Choroid plexus epithelial cell (primary cell): ENCODE data around the gene PUS3.
A peak's percentile ranks its signal among the peaks of the same experiment; 100 is the strongest.

Source experiments
- DNase-seq: peaks from one replicate; pipeline ENCODE4 v3.0.0-alpha.2; 2010; ENCODE audit warnings: low read depth
- H3K4me3 ChIP-seq: 2 replicates; pipeline ENCODE4 v1.5.1; 2011; ENCODE audit warnings: low read depth, mild to moderate bottlenecking, control low read depth, low read length, moderate library complexity
- TF ChIP-seq, protein P1 (sequence below): conservative IDR thresholded peaks from 2 replicates; pipeline ENCODE4 v1.5.1; 2011; ENCODE audit warnings: low read depth, mild to moderate bottlenecking, control low read depth, inconsistent platforms, low read length, moderate library complexity

Gene PUS3

DNA sequence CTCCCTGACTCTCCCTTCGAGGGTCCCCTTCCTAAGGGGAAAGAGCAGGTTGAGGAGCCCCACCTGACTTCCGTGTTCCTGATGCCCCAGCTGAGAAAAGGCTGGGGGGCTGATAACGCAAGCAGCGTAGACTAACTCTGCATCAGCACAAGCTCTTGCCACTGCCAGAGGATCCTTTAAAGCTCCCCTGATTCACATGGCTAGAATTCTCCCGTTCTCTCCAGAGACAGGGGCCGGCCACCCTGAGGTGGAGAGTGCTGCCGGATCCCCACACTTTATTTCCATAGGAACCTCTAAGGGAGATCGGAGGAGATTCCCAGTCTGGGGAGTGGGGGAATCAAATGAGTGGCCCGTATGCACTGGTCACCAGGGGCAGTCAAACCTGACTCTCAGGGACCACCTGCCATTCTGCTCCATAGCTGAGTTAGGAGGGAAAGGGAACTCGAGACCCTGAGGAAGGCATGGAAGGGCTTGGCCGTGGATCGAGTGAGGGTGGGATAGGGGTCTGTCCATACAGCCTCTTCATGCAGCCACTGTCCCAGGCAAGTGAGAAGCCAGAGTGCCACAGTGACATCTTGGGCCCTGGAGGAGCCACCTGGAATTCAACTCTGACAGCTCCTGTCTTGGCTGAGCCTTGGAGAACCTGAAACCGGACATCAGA, 41.5 kb upstream of the PUS3 start:
- no peak for DNase-seq
- H3K4me3 ChIP-seq: no peak overlapping the region
- TF ChIP-seq, protein P1, sequence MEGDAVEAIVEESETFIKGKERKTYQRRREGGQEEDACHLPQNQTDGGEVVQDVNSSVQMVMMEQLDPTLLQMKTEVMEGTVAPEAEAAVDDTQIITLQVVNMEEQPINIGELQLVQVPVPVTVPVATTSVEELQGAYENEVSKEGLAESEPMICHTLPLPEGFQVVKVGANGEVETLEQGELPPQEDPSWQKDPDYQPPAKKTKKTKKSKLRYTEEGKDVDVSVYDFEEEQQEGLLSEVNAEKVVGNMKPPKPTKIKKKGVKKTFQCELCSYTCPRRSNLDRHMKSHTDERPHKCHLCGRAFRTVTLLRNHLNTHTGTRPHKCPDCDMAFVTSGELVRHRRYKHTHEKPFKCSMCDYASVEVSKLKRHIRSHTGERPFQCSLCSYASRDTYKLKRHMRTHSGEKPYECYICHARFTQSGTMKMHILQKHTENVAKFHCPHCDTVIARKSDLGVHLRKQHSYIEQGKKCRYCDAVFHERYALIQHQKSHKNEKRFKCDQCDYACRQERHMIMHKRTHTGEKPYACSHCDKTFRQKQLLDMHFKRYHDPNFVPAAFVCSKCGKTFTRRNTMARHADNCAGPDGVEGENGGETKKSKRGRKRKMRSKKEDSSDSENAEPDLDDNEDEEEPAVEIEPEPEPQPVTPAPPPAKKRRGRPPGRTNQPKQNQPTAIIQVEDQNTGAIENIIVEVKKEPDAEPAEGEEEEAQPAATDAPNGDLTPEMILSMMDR: no peak

DNA sequence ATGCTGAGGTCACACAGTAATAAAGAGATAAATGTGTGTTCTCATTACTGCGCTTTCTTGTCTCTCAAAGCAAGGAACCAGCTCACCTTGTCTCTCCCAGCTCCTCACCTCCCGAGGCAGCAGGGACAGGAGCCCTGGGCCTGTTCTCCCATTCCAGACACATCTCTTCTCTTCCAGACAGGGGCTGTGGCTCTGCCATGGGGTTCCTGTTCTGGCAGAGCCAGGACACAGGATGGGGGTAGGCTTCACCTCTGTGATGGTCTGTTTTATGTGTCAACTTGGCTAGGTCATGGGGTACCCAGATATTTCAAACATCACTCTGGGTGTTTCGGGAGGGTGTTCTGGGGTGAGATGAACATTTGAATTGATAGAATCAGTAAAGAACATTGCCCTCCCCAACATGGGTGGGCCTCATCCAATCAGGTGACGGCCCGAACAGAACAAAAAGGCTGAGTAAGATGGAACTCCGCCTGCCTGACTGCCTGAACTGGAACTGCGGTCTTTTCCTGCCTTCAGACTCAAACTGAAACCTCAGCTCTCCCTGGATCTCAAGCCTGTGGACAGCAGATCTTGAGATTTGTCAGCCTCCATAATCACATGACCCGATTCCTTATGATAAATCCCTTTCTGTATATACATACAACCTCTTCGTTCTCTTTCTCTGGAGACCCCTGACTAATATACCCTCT, 40.8 kb upstream of the PUS3 start:
- DNase-seq: no peak
- TF ChIP-seq, protein P1: no peak
- no peak overlapping the region for H3K4me3 ChIP-seq

DNA sequence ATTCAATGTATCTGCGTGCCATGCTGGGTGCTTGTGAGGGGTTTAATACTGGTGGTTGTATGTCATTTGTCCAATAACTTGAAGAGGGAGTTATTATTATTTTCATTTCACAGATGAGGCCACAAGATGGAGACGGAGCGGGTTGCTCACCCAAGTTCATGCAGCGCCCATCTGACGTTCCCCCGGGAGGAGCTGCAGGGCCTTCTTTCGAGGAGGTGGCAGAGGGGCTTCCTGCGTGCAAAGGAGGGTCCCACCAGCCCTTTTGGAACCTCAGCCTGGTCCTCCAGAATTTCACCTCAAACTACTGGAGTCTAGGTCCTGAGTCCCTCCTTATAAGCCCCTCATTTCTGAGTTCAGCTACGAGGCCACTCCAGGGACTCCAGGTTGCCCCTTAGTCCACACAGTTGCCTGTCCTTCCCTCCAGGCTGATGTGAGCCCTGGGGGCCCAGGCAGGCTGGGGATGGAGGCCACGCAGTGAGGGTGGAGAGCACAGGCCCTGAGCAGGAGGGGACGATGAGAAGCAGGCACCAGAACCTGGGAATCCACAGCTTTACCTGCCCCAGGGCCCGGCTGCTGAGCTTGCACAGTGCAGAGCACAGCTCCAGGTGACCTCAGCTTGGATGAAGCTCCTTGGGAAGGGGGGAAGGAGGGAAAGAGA, 39.9 kb upstream of the PUS3 start:
- no peak overlapping the region for H3K4me3 ChIP-seq
- no peak for DNase-seq
- TF ChIP-seq, protein P1: no peak

DNA sequence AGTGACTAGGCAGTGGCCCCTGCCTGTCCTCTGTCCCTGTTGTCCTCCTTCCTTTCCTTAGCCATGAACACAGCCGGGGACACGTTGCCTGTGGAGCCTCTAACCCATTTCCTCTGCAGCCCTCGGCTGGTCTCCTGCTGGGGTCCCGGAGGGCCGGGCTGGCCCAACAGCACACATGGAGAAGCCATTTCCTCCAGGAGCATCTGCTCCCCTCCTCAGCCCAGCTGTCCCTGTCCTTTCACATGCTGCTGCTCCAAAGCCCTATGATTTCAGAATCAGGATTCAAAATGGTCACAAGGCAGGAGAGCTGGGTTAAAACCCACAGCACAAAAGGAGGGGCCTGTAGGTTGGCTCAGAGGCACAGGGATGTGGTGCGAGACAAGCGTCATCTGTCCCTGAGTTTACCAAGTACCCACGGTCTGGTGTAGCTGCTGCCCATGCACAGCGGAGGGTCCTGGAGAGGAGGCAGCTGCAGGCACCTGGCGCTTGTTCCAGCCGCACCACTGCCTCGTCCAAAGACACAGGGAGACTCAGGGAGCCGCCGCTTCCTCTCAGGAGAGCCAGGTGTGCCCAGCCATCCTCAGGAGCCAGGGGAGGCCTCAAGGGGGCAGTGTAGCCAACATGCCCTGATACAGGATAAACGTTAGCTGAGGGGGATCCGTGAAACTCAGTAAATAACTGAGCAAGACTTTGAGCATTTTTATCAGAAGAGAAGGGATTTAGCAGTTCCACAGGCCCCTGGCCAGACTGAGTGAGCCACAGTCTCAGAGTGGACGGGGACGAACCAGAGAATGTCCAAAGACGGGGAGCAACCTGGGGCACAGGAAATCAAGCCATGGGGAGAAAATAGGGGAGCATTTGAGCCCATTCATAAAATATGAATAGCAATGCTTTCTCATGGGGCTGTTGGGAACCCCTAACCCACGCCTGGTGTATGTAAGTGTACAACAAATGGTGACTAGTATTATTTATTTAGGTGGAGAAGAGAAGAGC, 38.9 kb upstream of the PUS3 start:
- DNase-seq: peak; percentile 58

DNA sequence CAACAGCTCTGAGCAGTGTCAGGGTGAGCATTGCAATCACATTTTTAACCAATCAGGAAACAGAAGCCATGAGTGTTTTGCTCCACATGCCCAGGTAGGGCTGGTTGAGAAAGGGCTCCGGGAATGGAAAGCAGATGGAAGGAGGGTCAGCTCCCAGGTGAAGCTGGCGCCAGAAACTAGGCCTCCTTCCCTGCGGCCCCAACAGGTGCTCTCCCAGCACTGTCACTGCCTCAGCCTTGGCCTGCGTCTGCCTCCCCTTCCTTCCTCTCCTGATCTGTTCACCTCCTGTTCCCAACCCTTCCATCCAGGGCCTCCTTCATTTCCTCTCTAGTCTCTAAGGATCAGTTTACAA, 38.2 kb upstream of the PUS3 start:
- no peak for DNase-seq
- TF ChIP-seq, protein P1: no peak
- no peak overlapping the region for H3K4me3 ChIP-seq

More for the DNA sequence above, 38.9 kb upstream of the PUS3 start:
- TF ChIP-seq, protein P1: peak; percentile 85
- no peak overlapping the region for H3K4me3 ChIP-seq

DNA sequence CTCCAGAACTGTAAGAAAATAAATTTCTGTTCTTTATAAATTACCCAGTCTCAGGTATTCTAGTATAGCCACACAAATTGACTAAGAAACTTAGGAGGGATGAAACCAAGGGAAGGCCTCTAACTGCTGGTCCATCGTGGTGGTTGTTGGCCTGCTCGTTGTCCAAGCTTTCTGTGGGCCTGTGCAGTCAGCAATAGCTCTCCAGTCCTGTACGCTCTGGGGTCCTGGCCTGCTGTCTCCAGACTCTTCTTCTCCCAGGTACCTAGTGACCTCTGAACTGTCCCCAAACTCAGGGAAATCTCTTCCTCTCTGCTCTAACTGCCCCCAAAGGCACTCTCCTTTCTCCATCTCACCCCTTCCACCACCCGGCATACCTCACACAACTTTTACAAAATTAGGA, 37.1 kb upstream of the PUS3 start:
- no peak overlapping the region for H3K4me3 ChIP-seq
- TF ChIP-seq, protein P1: no peak
- no peak for DNase-seq
